A549 (cell line): ENCODE measurements around the gene TNS2. TPM values are rescaled to one million over a fixed set of nuclear protein-coding genes. Genes with fewer than 3 reads are reported as not detected.

ENCODE experiments used
- ATAC-seq, 2 experiments: fragments of 200-7000 bp in 1 of 2; fragments of >200 bp in 1 of 2; cut with Nextera tagmentation in 1 of 2; cut with Tn5 transposase in 1 of 2; 3 replicates each; pipeline versions ENCODE4 v1.8.0 to v1.9.1; 2018 to 2020; ENCODE audit warnings: mild to moderate bottlenecking in 1 of 2, moderate library complexity in 1 of 2
- CTCF ChIA-PET: fragments of 300-600 bp; sonication (Branson Sonifier 250); formaldehyde crosslinking; extraction: SDS; loops from one replicate; lab custom pipeline; 2021; ENCODE audit warnings: antibody characterized with exemption, inconsistent platforms; lab: Yijun Ruan, JAX
- POLR2A ChIA-PET: fragments of 350-600 bp; formaldehyde crosslinking; extraction: SDS; loops from one replicate; lab custom pipeline; 2021; ENCODE audit warnings: antibody characterized with exemption, inconsistent platforms; lab: Yijun Ruan, JAX
- DNase-seq, 2 experiments: peaks; one replicate each; pipeline versions ENCODE4 v3.0.0 to v3.0.0-alpha.2; 2011 to 2016; ENCODE audit warnings: low read depth in 1 of 2, low spot score in 1 of 2
- FAIRE-seq: peaks from 2 replicates; lab custom pipeline; 2011; peaks lifted over from hg19 to GRCh38; lab: Jason Lieb, UNC
- H3K27ac ChIP-seq, 2 experiments: fragments of >200 bp; sonication (Bioruptor Twin); formaldehyde crosslinking; 3 replicates each; pipeline ENCODE4 v1.5.1; 2016 to 2017
- H3K4me1 ChIP-seq: fragments of >200 bp; sonication (Bioruptor Twin); formaldehyde crosslinking; 3 replicates; pipeline ENCODE4 v1.6.1; 2016
- H3K4me2 ChIP-seq: fragments of >200 bp; sonication (Bioruptor Twin); formaldehyde crosslinking; 3 replicates; pipeline ENCODE4 v1.6.1; 2016
- H3K4me3 ChIP-seq: fragments of >200 bp; sonication (Bioruptor Twin); formaldehyde crosslinking; 3 replicates; pipeline ENCODE4 v1.5.1; 2016
- H3K9me3 ChIP-seq: fragments of >200 bp; sonication (Bioruptor Twin); formaldehyde crosslinking; 3 replicates; pipeline ENCODE4 v1.6.1; 2016
- BCL3 ChIP-seq: fragments of >200 bp; sonication (Bioruptor Twin); formaldehyde crosslinking; IDR thresholded peaks from 3 replicates; pipeline ENCODE4 v1.6.1; 2016
- CEBPB ChIP-seq, 2 experiments: fragments of >200 bp in 1 of 2; sonication (Bioruptor Twin) in 1 of 2; formaldehyde crosslinking in 1 of 2; IDR thresholded peaks; 2 replicates each; pipeline ENCODE4 v1.6.1; 2012 to 2016
- EP300 ChIP-seq, 2 experiments: fragments of >200 bp; sonication (Bioruptor Twin); formaldehyde crosslinking; IDR thresholded peaks; 2 replicates in 1 of 2; 3 replicates in 1 of 2; pipeline ENCODE4 v1.6.1; 2016 to 2017
- FOXS1 ChIP-seq: fragments of 250-450 bp; sonication (Bioruptor Pico); IDR thresholded peaks from 2 replicates; pipeline ENCODE4 v1.5.0; 2020; ENCODE audit warnings: mild to moderate bottlenecking, moderate library complexity
- GATA3 ChIP-seq: IDR thresholded peaks from 2 replicates; pipeline ENCODE4 v1.6.1; 2012; ENCODE audit warnings: borderline replicate concordance
- HDAC2 ChIP-seq: fragments of 200-600 bp; sonication (generic); IDR thresholded peaks from 2 replicates; pipeline ENCODE4 v1.6.1; 2016
- HEYL ChIP-seq: fragments of 250-450 bp; sonication (Bioruptor Pico); IDR thresholded peaks from 2 replicates; pipeline ENCODE4 v1.8.0; 2021; ENCODE audit warnings: mild to moderate bottlenecking, moderate library complexity
- HOXA7 ChIP-seq: fragments of 250-450 bp; sonication (Bioruptor Pico); IDR thresholded peaks from 2 replicates; pipeline ENCODE4 v1.5.0; 2020; ENCODE audit warnings: mild to moderate bottlenecking, moderate library complexity
- HOXB13 ChIP-seq: fragments of 250-450 bp; sonication (Bioruptor Pico); IDR thresholded peaks from 2 replicates; pipeline ENCODE4 v1.5.0; 2020; ENCODE audit warnings: low read depth, mild to moderate bottlenecking, moderate library complexity
- HOXB5 ChIP-seq: fragments of 250-450 bp; sonication (Bioruptor Pico); IDR thresholded peaks from 2 replicates; pipeline ENCODE4 v1.5.0; 2020; ENCODE audit warnings: mild to moderate bottlenecking, moderate library complexity
- JUN ChIP-seq, 2 experiments: fragments of >200 bp; sonication (Bioruptor Twin); formaldehyde crosslinking; IDR thresholded peaks; 2 replicates in 1 of 2; 3 replicates in 1 of 2; pipeline ENCODE4 v1.6.1; 2016 to 2017
- JUNB ChIP-seq: fragments of >200 bp; sonication (Bioruptor Twin); formaldehyde crosslinking; IDR thresholded peaks from 2 replicates; pipeline ENCODE4 v1.6.1; 2016
- KDM1A ChIP-seq: fragments of 200-600 bp; sonication (generic); IDR thresholded peaks from 2 replicates; pipeline ENCODE4 v1.6.1; 2016; ENCODE audit warnings: low read depth, mild to moderate bottlenecking
- MAFK ChIP-seq: fragments of 450-650 bp; IDR thresholded peaks from 2 replicates; pipeline ENCODE4 v1.6.1; 2014; ENCODE audit not compliant: partially characterized antibody
- MAX ChIP-seq: IDR thresholded peaks from 2 replicates; pipeline ENCODE4 v1.6.1; 2012
- MAZ ChIP-seq: fragments of 150-350 bp; IDR thresholded peaks from 2 replicates; pipeline ENCODE4 v1.6.1; 2014; ENCODE audit warnings: antibody characterized with exemption, low read depth, low read length, borderline replicate concordance
- MYC ChIP-seq: IDR thresholded peaks from 2 replicates; pipeline ENCODE4 v1.6.1; 2012; ENCODE audit warnings: mild to moderate bottlenecking, inconsistent platforms, low read length, improper control_type of control experiment, borderline replicate concordance
- NPAS2 ChIP-seq: fragments of 250-450 bp; sonication (Bioruptor Pico); IDR thresholded peaks from 2 replicates; pipeline ENCODE4 v1.8.0; 2022; ENCODE audit warnings: mild to moderate bottlenecking, moderate library complexity, borderline replicate concordance
- NR3C1 ChIP-seq: fragments of >200 bp; sonication (Bioruptor Twin); formaldehyde crosslinking; IDR thresholded peaks from 3 replicates; pipeline ENCODE4 v1.6.1; 2017
- PHF8 ChIP-seq: fragments of 200-600 bp; sonication (generic); IDR thresholded peaks from 2 replicates; pipeline ENCODE4 v1.6.1; 2016; ENCODE audit warnings: low read depth, mild to moderate bottlenecking, antibody characterized with exemption, moderate library complexity, borderline replicate concordance
- POLR2A ChIP-seq: IDR thresholded peaks from 2 replicates; pipeline ENCODE4 v1.6.1; 2012; ENCODE audit warnings: mild to moderate bottlenecking, low read length
- RAD21 ChIP-seq, 2 experiments: fragments of >200 bp in 1 of 2; sonication (Bioruptor Twin) in 1 of 2; formaldehyde crosslinking in 1 of 2; IDR thresholded peaks in 1 of 2; conservative IDR thresholded peaks in 1 of 2; 2 replicates in 1 of 2; 3 replicates in 1 of 2; pipeline ENCODE4 v1.6.1; 2012 to 2018; ENCODE audit warnings: inconsistent platforms in 1 of 2
- RARB ChIP-seq: fragments of 250-450 bp; sonication (Bioruptor Pico); IDR thresholded peaks from 2 replicates; pipeline ENCODE4 v1.8.0; 2021; ENCODE audit warnings: mild to moderate bottlenecking, moderate library complexity
- RCOR1 ChIP-seq: fragments of 150-350 bp; IDR thresholded peaks from 2 replicates; pipeline ENCODE4 v1.6.1; 2014; ENCODE audit warnings: antibody characterized with exemption, low read length, low read depth
- RFX5 ChIP-seq: fragments of 450-650 bp; IDR thresholded peaks from 2 replicates; pipeline ENCODE4 v1.7.1; 2014; ENCODE audit warnings: antibody characterized with exemption, mild to moderate bottlenecking, moderate library complexity
- RNF2 ChIP-seq: fragments of 200-600 bp; sonication (generic); IDR thresholded peaks from 2 replicates; pipeline ENCODE4 v1.6.1; 2016; ENCODE audit warnings: low read depth, mild to moderate bottlenecking, antibody characterized with exemption, moderate library complexity, borderline replicate concordance
- SMC3 ChIP-seq: fragments of >200 bp; sonication (Bioruptor Twin); formaldehyde crosslinking; IDR thresholded peaks from 3 replicates; pipeline ENCODE4 v1.6.1; 2018; ENCODE audit warnings: inconsistent platforms
- TP53 ChIP-seq: fragments of 250-450 bp; sonication (Bioruptor Pico); IDR thresholded peaks from 2 replicates; pipeline ENCODE4 v1.5.0; 2021; ENCODE audit warnings: mild to moderate bottlenecking, moderate library complexity
- USF2 ChIP-seq: fragments of 450-650 bp; IDR thresholded peaks from 2 replicates; pipeline ENCODE4 v1.6.1; 2014; ENCODE audit warnings: antibody characterized with exemption
- ZFP36 ChIP-seq: fragments of 450-650 bp; IDR thresholded peaks from 2 replicates; pipeline ENCODE4 v1.6.1; 2014; ENCODE audit warnings: borderline replicate concordance; ENCODE audit not compliant: partially characterized antibody
- ZNF302 ChIP-seq: fragments of 250-450 bp; sonication (Bioruptor Pico); IDR thresholded peaks from 2 replicates; pipeline ENCODE4 v1.9.0; 2021; ENCODE audit warnings: inconsistent platforms, mild to moderate bottlenecking, moderate library complexity
- WGBS: methylation state at CpG from one replicate; pipeline ENCODE4 v1.1.6; 2017; ENCODE audit errors: missing lambda C conversion rate; 5-methylcytosine and 5-hydroxymethylcytosine counted together
- polyA plus RNA-seq, 4 experiments: library from polyadenylated mRNA; depleted of rRNA in 3 of 4; stranded (reverse); fragments of >200 nt; fragmentation: RNase III in 1 of 4; extraction: RNeasy Plus Mini Kit Qiagen cat#74134 plus additional on column Dnase treatment in 1 of 4; gene quantifications; 2 replicates in 3 of 4; 3 replicates in 1 of 4; pipeline ENCODE4 v1.2.3, GENCODE V29; 2011 to 2017
- TF ChIP-seq, protein P1 (sequence below): fragments of 200-600 bp; sonication (generic); IDR thresholded peaks from 2 replicates; pipeline ENCODE4 v1.6.1; 2016; ENCODE audit warnings: antibody characterized with exemption, mild to moderate bottlenecking, moderate library complexity
- TF ChIP-seq, protein P2 (sequence below): IDR thresholded peaks from 2 replicates; pipeline ENCODE4 v1.6.1; 2012; ENCODE audit warnings: low read depth, borderline replicate concordance

Gene TNS2
- polyA plus RNA-seq, 2 of the 4 experiments (the other 2 are of a cell fraction): 11.5 to 15.3 TPM

DNA sequence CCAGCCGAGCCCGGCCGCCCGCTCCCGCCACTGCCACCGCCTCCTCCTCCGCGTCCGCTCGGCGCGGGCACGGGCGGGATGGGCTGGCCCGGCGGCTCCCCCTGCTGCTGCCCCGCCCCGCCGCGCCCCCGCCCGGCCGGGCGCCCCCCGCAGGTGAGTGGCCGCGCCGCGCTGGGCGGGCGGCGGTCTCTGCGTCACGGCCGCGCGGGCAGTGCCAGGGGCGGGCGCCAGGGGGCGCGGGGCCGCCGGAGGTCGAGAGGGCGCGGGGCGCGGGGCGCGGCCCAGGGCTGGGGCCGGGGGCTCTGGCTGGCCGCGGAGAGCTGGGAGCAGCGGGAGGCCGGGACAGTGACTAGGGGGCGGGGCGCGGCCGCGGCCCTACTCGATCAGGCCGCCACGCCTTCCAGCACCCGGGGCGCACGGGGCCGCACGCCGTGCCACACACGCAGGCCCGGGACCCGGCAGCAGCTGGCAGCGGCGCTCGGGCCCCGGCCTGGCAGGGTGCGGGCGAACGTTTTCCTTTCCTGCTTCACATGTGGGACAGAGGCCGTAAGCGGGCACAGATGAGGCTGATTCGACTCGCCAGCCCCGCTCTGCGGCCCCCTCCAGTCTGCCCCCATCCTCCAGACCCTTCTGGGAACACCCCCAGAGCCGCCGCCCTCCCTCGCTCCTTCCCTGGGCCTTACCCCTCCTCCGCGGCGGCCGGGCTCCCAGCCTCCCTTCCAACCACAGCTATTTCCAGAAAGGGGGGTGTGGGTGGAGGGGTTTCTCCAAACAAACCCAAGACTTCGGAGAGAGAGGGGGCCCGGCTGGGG lies 2.4 kb upstream of the TNS2 start:
- H3K4me1 ChIP-seq: peaks cover 74% of the 10 kb centered on the region
- peak overlapping the region; percentile 54 for H3K4me3 ChIP-seq
- CTCF ChIA-PET: interaction anchor here (0.7 to 45.5 kb wide), 24 partner anchors 9 to 168 kb away, joined by 3 to 1424 read pairs (median 4); partner anchors contain the start of genes IGFBP6, SOAT2 and SPRYD3
- H3K4me2 ChIP-seq: peak overlapping the region; percentile 93
- POLR2A ChIA-PET: interaction anchor here (0.6 to 3.2 kb wide), 11 partner anchors 9 to 150 kb away, joined by 3 to 27 read pairs (median 3); partner anchors contain the start of genes EIF4B and SPRYD3
- peak overlapping the region; percentile 99 for H3K27ac ChIP-seq
- WGBS: under 1% methylated on average over 15 of the region's 94 CpGs
- no peak for FAIRE-seq
- peak; percentile 67 to 83 for DNase-seq
- peak; percentile 36 to 37 for ATAC-seq
- no peaks in the 10 kb centered on the region for H3K9me3 ChIP-seq
- TF ChIP-seq KDM1A (no peak), PHF8 (peak; percentile 51; the same call in 1 of the 2 replicates), MAFK (no peak), GATA3 (no peak), SMC3 (peak; percentile 38; the same call in 1 of the 3 replicates), HDAC2 (no peak), RFX5 (no peak), RCOR1 (no peak), RARB (CRISPR knock-in tag) (no peak), CEBPB (IDR thresholded peaks at IDR 0.05) (no peak), POLR2A (peak; percentile 38), MAX (peak; percentile 52; the same call in 1 of the 2 replicates), HOXA7 (CRISPR knock-in tag) (no peak), NPAS2 (CRISPR knock-in tag) (no peak), HEYL (CRISPR knock-in tag) (no peak), TP53 (CRISPR knock-in tag) (no peak), JUN (IDR thresholded peaks at IDR 0.05) (peak; percentile 30 to 55; a peak in 3 of 5 replicates), RAD21 (conservative IDR thresholded peaks at IDR 0.05 in 1 of 2, IDR thresholded peaks at IDR 0.05 in 1 of 2) (no peak), ZNF302 (CRISPR knock-in tag) (no peak), RNF2 (no peak), JUNB (no peak), MYC (peak; percentile 22; the same call in 1 of the 2 replicates), HOXB13 (CRISPR knock-in tag) (no peak), EP300 (IDR thresholded peaks at IDR 0.05) (no peak), USF2 (no peak), HOXB5 (CRISPR knock-in tag) (no peak), MAZ (no peak), FOXS1 (CRISPR knock-in tag) (no peak), NR3C1 (no peak), BCL3 (no peak), ZFP36 (no peak)
- TF ChIP-seq, protein P1, sequence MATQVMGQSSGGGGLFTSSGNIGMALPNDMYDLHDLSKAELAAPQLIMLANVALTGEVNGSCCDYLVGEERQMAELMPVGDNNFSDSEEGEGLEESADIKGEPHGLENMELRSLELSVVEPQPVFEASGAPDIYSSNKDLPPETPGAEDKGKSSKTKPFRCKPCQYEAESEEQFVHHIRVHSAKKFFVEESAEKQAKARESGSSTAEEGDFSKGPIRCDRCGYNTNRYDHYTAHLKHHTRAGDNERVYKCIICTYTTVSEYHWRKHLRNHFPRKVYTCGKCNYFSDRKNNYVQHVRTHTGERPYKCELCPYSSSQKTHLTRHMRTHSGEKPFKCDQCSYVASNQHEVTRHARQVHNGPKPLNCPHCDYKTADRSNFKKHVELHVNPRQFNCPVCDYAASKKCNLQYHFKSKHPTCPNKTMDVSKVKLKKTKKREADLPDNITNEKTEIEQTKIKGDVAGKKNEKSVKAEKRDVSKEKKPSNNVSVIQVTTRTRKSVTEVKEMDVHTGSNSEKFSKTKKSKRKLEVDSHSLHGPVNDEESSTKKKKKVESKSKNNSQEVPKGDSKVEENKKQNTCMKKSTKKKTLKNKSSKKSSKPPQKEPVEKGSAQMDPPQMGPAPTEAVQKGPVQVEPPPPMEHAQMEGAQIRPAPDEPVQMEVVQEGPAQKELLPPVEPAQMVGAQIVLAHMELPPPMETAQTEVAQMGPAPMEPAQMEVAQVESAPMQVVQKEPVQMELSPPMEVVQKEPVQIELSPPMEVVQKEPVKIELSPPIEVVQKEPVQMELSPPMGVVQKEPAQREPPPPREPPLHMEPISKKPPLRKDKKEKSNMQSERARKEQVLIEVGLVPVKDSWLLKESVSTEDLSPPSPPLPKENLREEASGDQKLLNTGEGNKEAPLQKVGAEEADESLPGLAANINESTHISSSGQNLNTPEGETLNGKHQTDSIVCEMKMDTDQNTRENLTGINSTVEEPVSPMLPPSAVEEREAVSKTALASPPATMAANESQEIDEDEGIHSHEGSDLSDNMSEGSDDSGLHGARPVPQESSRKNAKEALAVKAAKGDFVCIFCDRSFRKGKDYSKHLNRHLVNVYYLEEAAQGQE: no peak
- TF ChIP-seq, protein P2, sequence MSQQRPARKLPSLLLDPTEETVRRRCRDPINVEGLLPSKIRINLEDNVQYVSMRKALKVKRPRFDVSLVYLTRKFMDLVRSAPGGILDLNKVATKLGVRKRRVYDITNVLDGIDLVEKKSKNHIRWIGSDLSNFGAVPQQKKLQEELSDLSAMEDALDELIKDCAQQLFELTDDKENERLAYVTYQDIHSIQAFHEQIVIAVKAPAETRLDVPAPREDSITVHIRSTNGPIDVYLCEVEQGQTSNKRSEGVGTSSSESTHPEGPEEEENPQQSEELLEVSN: peak; percentile 57; the same call in 1 of the 2 replicates
